Measurements from ENCODE around the gene RELN.

DNA sequence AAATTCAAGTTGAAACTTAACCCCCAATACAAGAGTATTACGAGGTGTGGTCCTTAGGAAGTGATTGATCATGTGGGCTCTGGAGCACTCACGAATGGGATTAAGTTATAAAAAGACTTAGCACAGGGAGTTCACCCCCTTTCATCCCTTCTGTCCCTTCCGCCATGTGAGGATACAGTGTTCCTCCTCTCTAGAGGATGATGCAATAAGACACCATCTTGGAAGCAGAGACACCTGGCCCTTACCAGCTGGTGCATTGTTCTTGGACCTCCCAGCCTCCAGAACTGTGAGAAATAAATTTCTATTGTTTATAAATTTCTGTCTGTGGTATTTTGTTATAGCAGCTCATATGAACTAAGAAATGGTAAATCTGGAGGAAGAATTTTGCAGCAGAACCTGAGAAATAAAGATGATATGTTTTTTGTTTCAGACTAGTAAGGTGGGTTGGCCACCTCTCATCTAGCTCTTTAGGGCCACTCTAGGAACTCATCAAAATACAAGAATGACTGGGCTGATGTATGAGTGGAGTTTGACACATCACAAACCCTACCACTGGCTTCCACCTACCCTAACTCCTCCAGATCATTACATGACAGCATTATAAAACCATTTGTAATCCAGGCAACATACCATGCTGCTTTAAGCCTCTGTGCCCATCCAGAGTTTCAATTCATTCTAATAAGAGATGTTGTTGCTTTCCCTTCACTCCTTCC is 565.8 kb downstream of the RELN start:
- no peak for TF ChIP-seq EZH2 (IDR thresholded peaks at IDR 0.05; ENCODE audit: low read length, missing control alignments)
- TF ChIP-seq, protein P1, sequence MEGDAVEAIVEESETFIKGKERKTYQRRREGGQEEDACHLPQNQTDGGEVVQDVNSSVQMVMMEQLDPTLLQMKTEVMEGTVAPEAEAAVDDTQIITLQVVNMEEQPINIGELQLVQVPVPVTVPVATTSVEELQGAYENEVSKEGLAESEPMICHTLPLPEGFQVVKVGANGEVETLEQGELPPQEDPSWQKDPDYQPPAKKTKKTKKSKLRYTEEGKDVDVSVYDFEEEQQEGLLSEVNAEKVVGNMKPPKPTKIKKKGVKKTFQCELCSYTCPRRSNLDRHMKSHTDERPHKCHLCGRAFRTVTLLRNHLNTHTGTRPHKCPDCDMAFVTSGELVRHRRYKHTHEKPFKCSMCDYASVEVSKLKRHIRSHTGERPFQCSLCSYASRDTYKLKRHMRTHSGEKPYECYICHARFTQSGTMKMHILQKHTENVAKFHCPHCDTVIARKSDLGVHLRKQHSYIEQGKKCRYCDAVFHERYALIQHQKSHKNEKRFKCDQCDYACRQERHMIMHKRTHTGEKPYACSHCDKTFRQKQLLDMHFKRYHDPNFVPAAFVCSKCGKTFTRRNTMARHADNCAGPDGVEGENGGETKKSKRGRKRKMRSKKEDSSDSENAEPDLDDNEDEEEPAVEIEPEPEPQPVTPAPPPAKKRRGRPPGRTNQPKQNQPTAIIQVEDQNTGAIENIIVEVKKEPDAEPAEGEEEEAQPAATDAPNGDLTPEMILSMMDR (conservative IDR thresholded peaks at IDR 0.05 in 1 of 2, IDR thresholded peaks at IDR 0.05 in 1 of 2; ENCODE audit: low read depth in 1 of 2, low read length in 2 of 2): no peak

Data from fibroblast of lung (primary cell).